ENCODE measurements around the gene UBAC1. TPM values are rescaled to one million over a fixed set of nuclear protein-coding genes. Genes with fewer than 3 reads are reported as not detected.
A peak's percentile ranks its signal among the peaks of the same experiment; 100 is the strongest.

The UBAC1 gene
- total RNA-seq, 1 experiment from 2014 or later = 55.6 TPM

- TF ChIP-seq ATF3 (CRISPR knock-in tag; conservative IDR thresholded peaks at IDR 0.05) (no peak), ATF2 (CRISPR knock-in tag; IDR thresholded peaks at IDR 0.05; ENCODE audit: borderline replicate concordance, low read depth) (no peak), FOXK1 (CRISPR knock-in tag; IDR thresholded peaks at IDR 0.05) (no peak), IRF2 (CRISPR knock-in tag; IDR thresholded peaks at IDR 0.05; ENCODE audit: borderline replicate concordance, low read depth) (no peak), MYBL2 (CRISPR knock-in tag; IDR thresholded peaks at IDR 0.05) (no peak), ZNF263 (CRISPR knock-in tag; IDR thresholded peaks at IDR 0.05; ENCODE audit: low read depth) (no peak), ZSCAN18 (CRISPR knock-in tag; IDR thresholded peaks at IDR 0.05) (no peak), ZNF232 (CRISPR knock-in tag; IDR thresholded peaks at IDR 0.05) (no peak), ATF6 (CRISPR knock-in tag; IDR thresholded peaks at IDR 0.05) (no peak), SP1 (CRISPR knock-in tag; conservative IDR thresholded peaks at IDR 0.05) (no peak)
- Mint-ChIP-seq H3K4me3 (no peak overlapping the region), H3K36me3 (peaks cover 67% of the 10 kb centered on the region), H3K27me3 (ENCODE audit: low read depth) (peaks cover 25% of the 10 kb centered on the region), H3K9me3 (peaks cover 40% of the 10 kb centered on the region), H3K4me1 (peaks cover 20% of the 10 kb centered on the region), H3K27ac (no peak overlapping the region)
- no peak for ATAC-seq
- DNase-seq (ENCODE audit: low spot score) = no peak
- CTCF ChIA-PET = no interaction called here
- POLR2A ChIA-PET = no interaction called here
Observed at GRCh38 chr9:135910216-135910615, 51.0 kb downstream of the UBAC1 start.

- peaks cover 17% of the 10 kb centered on the region for H3K27me3 Mint-ChIP-seq (ENCODE audit: low read depth)
- peak overlapping the region; percentile 70 for H3K4me3 Mint-ChIP-seq
- DNase-seq (ENCODE audit: low spot score) = no peak
- no peak for ATAC-seq
- H3K27ac Mint-ChIP-seq = no peak overlapping the region
- TF ChIP-seq E2F5 (CRISPR knock-in tag; IDR thresholded peaks at IDR 0.05) = no peak
- no peak for TF ChIP-seq FOXJ3 (CRISPR knock-in tag; IDR thresholded peaks at IDR 0.05; ENCODE audit: borderline replicate concordance)
- TF ChIP-seq ZMAT4 (CRISPR knock-in tag; IDR thresholded peaks at IDR 0.05) = no peak
- TF ChIP-seq HMGA2 (CRISPR knock-in tag; IDR thresholded peaks at IDR 0.05) = no peak
- no peak for TF ChIP-seq CREB1 (CRISPR knock-in tag; IDR thresholded peaks at IDR 0.05)
- TF ChIP-seq SP1 (CRISPR knock-in tag; conservative IDR thresholded peaks at IDR 0.05) = no peak
- TF ChIP-seq FOXP4 (CRISPR knock-in tag; IDR thresholded peaks at IDR 0.05) = no peak
- TF ChIP-seq ATF3 (CRISPR knock-in tag; conservative IDR thresholded peaks at IDR 0.05) = no peak
- no peak for TF ChIP-seq MXD4 (CRISPR knock-in tag; IDR thresholded peaks at IDR 0.05; ENCODE audit: borderline replicate concordance)
- TF ChIP-seq NR1H2 (CRISPR knock-in tag; IDR thresholded peaks at IDR 0.05) = no peak
- no peak for TF ChIP-seq KAT7 (CRISPR knock-in tag; IDR thresholded peaks at IDR 0.05; ENCODE audit: borderline replicate concordance)
- no peak for TF ChIP-seq E2F4 (CRISPR knock-in tag; IDR thresholded peaks at IDR 0.05; ENCODE audit: borderline replicate concordance, low read depth)
- no peak for TF ChIP-seq SMAD4 (CRISPR knock-in tag; IDR thresholded peaks at IDR 0.05)
- no peak for TF ChIP-seq NR3C1 (CRISPR knock-in tag; conservative IDR thresholded peaks at IDR 0.05; ENCODE audit: low read depth)
- no peak for TF ChIP-seq MYBL2 (CRISPR knock-in tag; IDR thresholded peaks at IDR 0.05)
- TF ChIP-seq ELF4 (CRISPR knock-in tag; IDR thresholded peaks at IDR 0.05; ENCODE audit: low read depth) = no peak
- no peak for TF ChIP-seq NFYB (CRISPR knock-in tag; conservative IDR thresholded peaks at IDR 0.05; ENCODE audit: low read depth)
- no peak for TF ChIP-seq FOXK1 (CRISPR knock-in tag; IDR thresholded peaks at IDR 0.05)
- H3K9me3 Mint-ChIP-seq = peaks cover 32% of the 10 kb centered on the region
- H3K4me1 Mint-ChIP-seq = peaks cover 28% of the 10 kb centered on the region
- CTCF ChIA-PET = no interaction called here
- peaks cover 66% of the 10 kb centered on the region for H3K36me3 Mint-ChIP-seq
- POLR2A ChIA-PET = no interaction called here
Observed at GRCh38 chr9:135909371-135909770, 51.8 kb downstream of the UBAC1 start.

Data from WTC11 (cell line).